Tibial nerve (tissue), 4 donors: ENCODE data around the gene NOL4L.
A peak's percentile ranks its signal among the peaks of the same experiment; 100 is the strongest.

Experiments used
- EP300 ChIP-seq, 2 donors: sonication (generic); formaldehyde crosslinking; IDR thresholded peaks; one replicate each; pipeline ENCODE4 v1.6.1; 2017; ENCODE audit warnings: antibody characterized with exemption in 2 of 2, mild to moderate bottlenecking in 1 of 2
- POLR2A ChIP-seq, 2 donors: fragments of 450-650 bp; IDR thresholded peaks; one replicate each; pipeline ENCODE4 v1.6.1; 2017; ENCODE audit warnings: antibody characterized with exemption in 2 of 2, mild to moderate bottlenecking in 2 of 2, moderate library complexity in 2 of 2
- TF ChIP-seq, protein P1 (sequence below), 5 experiments: fragments of 200-600 bp in 3 of 5; fragments of 450-650 bp in 2 of 5; sonication (generic) in 3 of 5; IDR thresholded peaks; one replicate each; pipeline ENCODE4 v1.5.1; 2016 to 2019; ENCODE audit warnings: antibody characterized with exemption in 5 of 5, mild to moderate bottlenecking in 3 of 5, moderate library complexity in 2 of 5

DNA sequence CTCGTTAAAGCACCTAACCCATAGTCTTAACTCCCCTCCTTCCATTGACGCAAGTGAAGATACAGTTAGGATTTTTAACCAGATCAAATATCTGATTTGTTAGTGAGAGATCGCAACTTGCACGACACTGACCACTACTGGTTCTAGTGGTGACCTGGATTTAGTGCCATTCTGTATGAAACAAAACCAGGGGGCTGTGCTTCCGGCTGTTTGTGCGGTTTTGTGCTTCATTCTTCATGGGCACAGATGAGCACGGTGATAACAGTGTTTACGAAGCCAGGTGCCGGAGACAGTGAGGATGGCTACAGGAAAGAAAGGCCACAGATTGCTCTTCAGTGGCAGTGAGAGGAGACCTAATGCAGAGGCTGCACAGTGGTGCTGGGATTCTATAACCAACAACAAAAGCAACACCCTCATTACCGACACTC lies 75.5 kb downstream of the NOL4L start:
- TF ChIP-seq, protein P1, sequence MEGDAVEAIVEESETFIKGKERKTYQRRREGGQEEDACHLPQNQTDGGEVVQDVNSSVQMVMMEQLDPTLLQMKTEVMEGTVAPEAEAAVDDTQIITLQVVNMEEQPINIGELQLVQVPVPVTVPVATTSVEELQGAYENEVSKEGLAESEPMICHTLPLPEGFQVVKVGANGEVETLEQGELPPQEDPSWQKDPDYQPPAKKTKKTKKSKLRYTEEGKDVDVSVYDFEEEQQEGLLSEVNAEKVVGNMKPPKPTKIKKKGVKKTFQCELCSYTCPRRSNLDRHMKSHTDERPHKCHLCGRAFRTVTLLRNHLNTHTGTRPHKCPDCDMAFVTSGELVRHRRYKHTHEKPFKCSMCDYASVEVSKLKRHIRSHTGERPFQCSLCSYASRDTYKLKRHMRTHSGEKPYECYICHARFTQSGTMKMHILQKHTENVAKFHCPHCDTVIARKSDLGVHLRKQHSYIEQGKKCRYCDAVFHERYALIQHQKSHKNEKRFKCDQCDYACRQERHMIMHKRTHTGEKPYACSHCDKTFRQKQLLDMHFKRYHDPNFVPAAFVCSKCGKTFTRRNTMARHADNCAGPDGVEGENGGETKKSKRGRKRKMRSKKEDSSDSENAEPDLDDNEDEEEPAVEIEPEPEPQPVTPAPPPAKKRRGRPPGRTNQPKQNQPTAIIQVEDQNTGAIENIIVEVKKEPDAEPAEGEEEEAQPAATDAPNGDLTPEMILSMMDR (IDR thresholded peaks at IDR 0.05) = peak in 1 of 5 experiments; percentile 9
- TF ChIP-seq EP300 (IDR thresholded peaks at IDR 0.05) (no peak), POLR2A (IDR thresholded peaks at IDR 0.05) (no peak)
